H9 (cell line): ENCODE data around the gene PRPH2. TPM values are rescaled to one million over a fixed set of nuclear protein-coding genes. Genes with fewer than 3 reads are reported as not detected.
A peak's percentile ranks its signal among the peaks of the same experiment; 100 is the strongest.

ENCODE experiments used
- DNase-seq: peaks from one replicate; pipeline ENCODE4 v3.0.0-alpha.2; 2017
- H2AFZ ChIP-seq: one replicate; pipeline ENCODE4 v1.6.1; 2013; ENCODE audit warnings: mild to moderate bottlenecking, low read length, control low read depth, moderate library complexity
- H2AK5ac ChIP-seq: 2 replicates; pipeline ENCODE4 v1.6.1; 2013; ENCODE audit warnings: low read length, control low read depth, mixed read lengths; ENCODE audit not compliant: insufficient read length
- H2BK120ac ChIP-seq: one replicate; pipeline ENCODE4 v1.6.1; 2013; ENCODE audit warnings: low read depth, mild to moderate bottlenecking, low read length, control low read depth, inconsistent platforms; ENCODE audit not compliant: poor library complexity, severe bottlenecking
- H2BK12ac ChIP-seq: 2 replicates; pipeline ENCODE4 v1.6.1; 2013; ENCODE audit warnings: low read length, control low read depth, mixed read lengths, low read depth; ENCODE audit not compliant: insufficient read length
- H2BK15ac ChIP-seq: 2 replicates; pipeline ENCODE4 v1.6.1; 2013; ENCODE audit warnings: low read depth, low read length, control low read depth
- H2BK20ac ChIP-seq: one replicate; pipeline ENCODE4 v1.6.1; 2013; ENCODE audit warnings: low read depth, mild to moderate bottlenecking, low read length, control low read depth, inconsistent platforms; ENCODE audit not compliant: poor library complexity, severe bottlenecking
- H2BK5ac ChIP-seq: 2 replicates; pipeline ENCODE4 v1.6.1; 2013; ENCODE audit warnings: low read length, control low read depth, mixed read lengths; ENCODE audit not compliant: insufficient read length
- H3K14ac ChIP-seq: 2 replicates; pipeline ENCODE4 v1.6.1; 2013; ENCODE audit warnings: low read length, control low read depth; ENCODE audit not compliant: insufficient read depth
- H3K18ac ChIP-seq: 2 replicates; pipeline ENCODE4 v1.6.1; 2013; ENCODE audit warnings: low read depth, mild to moderate bottlenecking, mixed read lengths, low read length, control low read depth; ENCODE audit not compliant: insufficient read length
- H3K23ac ChIP-seq: 2 replicates; pipeline ENCODE4 v1.6.1; 2013; ENCODE audit warnings: low read length, control low read depth, mixed read lengths, low read depth; ENCODE audit not compliant: insufficient read length
- H3K23me2 ChIP-seq: 2 replicates; pipeline ENCODE4 v1.6.1; 2013; ENCODE audit warnings: low read depth, mild to moderate bottlenecking, mixed read lengths, low read length, control low read depth; ENCODE audit not compliant: insufficient read length, poor library complexity, severe bottlenecking
- H3K27ac ChIP-seq: 2 replicates; pipeline ENCODE4 v1.5.1; 2013; ENCODE audit warnings: low read length, control low read depth, mixed read lengths, low read depth; ENCODE audit not compliant: insufficient read length
- H3K27me3 ChIP-seq: 2 replicates; pipeline ENCODE4 v1.6.1; 2013; ENCODE audit warnings: low read length, control low read depth, inconsistent platforms; ENCODE audit not compliant: insufficient read depth
- H3K4ac ChIP-seq: 2 replicates; pipeline ENCODE4 v1.6.1; 2013; ENCODE audit warnings: low read depth, mild to moderate bottlenecking, control low read depth, inconsistent platforms, low read length, moderate library complexity
- H3K4me1 ChIP-seq: 2 replicates; pipeline ENCODE4 v1.6.1; 2013; ENCODE audit warnings: low read length, control low read depth, inconsistent platforms; ENCODE audit not compliant: insufficient read depth
- H3K4me2 ChIP-seq: 2 replicates; pipeline ENCODE4 v1.6.1; 2013; ENCODE audit warnings: low read length, control low read depth, mixed read lengths; ENCODE audit not compliant: insufficient read length, insufficient read depth
- H3K56ac ChIP-seq: 2 replicates; pipeline ENCODE4 v1.6.1; 2013; ENCODE audit warnings: low read depth, mild to moderate bottlenecking, mixed read lengths, low read length, control low read depth; ENCODE audit not compliant: insufficient read length
- H3K79me1 ChIP-seq: 2 replicates; pipeline ENCODE4 v1.6.1; 2013; ENCODE audit warnings: low read depth, mild to moderate bottlenecking, moderate library complexity, low read length, control low read depth, inconsistent platforms; ENCODE audit not compliant: insufficient read depth, poor library complexity, severe bottlenecking
- H3K79me2 ChIP-seq: 2 replicates; pipeline ENCODE4 v1.6.1; 2013; ENCODE audit warnings: low read length, control low read depth, inconsistent platforms; ENCODE audit not compliant: insufficient read depth
- H3K9ac ChIP-seq: 2 replicates; pipeline ENCODE4 v1.6.1; 2013; ENCODE audit warnings: low read length, control low read depth, mixed read lengths; ENCODE audit not compliant: insufficient read length; ENCODE audit errors: extremely low read depth
- H3K9me3 ChIP-seq: one replicate; pipeline ENCODE4 v1.6.1; 2013; ENCODE audit warnings: low read depth, low read length, inconsistent platforms; ENCODE audit not compliant: control insufficient read depth
- H3T11ph ChIP-seq: one replicate; pipeline ENCODE4 v1.6.1; 2013; ENCODE audit warnings: mild to moderate bottlenecking, low read length, control low read depth, inconsistent platforms
- H4K20me1 ChIP-seq: one replicate; pipeline ENCODE4 v1.6.1; 2013; ENCODE audit not compliant: control insufficient read depth, insufficient read length, insufficient read depth
- H4K5ac ChIP-seq: 2 replicates; pipeline ENCODE4 v1.6.1; 2013; ENCODE audit warnings: low read depth, mild to moderate bottlenecking, mixed read lengths, low read length, control low read depth; ENCODE audit not compliant: insufficient read length
- H4K8ac ChIP-seq: replicated peaks from 2 replicates; pipeline ENCODE4 v1.6.1; 2013; ENCODE audit warnings: low read length, control low read depth, mixed read lengths, low read depth; ENCODE audit not compliant: insufficient read length
- H4K91ac ChIP-seq: 2 replicates; pipeline ENCODE4 v1.6.1; 2013; ENCODE audit warnings: low read depth, mild to moderate bottlenecking, moderate library complexity, mixed read lengths, low read length, control low read depth; ENCODE audit not compliant: insufficient read length
- H3K27ac Mint-ChIP-seq, 3 experiments: 2 replicates in 2 of 3; 3 replicates in 1 of 3; pipeline ENCODE4 v1.8.0; 2020 to 2021; ENCODE audit warnings: mixed read lengths in 3 of 3, mild to moderate bottlenecking in 1 of 3, moderate library complexity in 1 of 3
- H3K27me3 Mint-ChIP-seq: 2 replicates; pipeline ENCODE4 v1.8.0; 2021; ENCODE audit warnings: low read depth, mild to moderate bottlenecking, moderate library complexity, mixed read lengths
- H3K36me3 Mint-ChIP-seq, 3 experiments: 2 replicates in 2 of 3; 3 replicates in 1 of 3; pipeline ENCODE4 v1.8.0; 2020 to 2021; ENCODE audit warnings: low read depth in 3 of 3, mixed read lengths in 3 of 3; ENCODE audit not compliant: insufficient read depth in 1 of 3
- H3K4me1 Mint-ChIP-seq, 2 experiments: 2 replicates each; pipeline ENCODE4 v1.8.0; 2020; ENCODE audit warnings: mixed read lengths in 2 of 2
- H3K4me3 Mint-ChIP-seq, 2 experiments: 2 replicates in 1 of 2; 3 replicates in 1 of 2; pipeline ENCODE4 v1.8.0; 2020 to 2021; ENCODE audit warnings: mild to moderate bottlenecking in 2 of 2, mixed read lengths in 2 of 2, moderate library complexity in 1 of 2
- H3K9me3 Mint-ChIP-seq, 2 experiments: 2 replicates in 1 of 2; 3 replicates in 1 of 2; pipeline ENCODE4 v1.8.0; 2020; ENCODE audit warnings: mild to moderate bottlenecking in 2 of 2, mixed read lengths in 2 of 2, moderate library complexity in 1 of 2
- WGBS: extraction: QIAGEN DNeasy Blood & Tissue Kit; methylation state at CpG from one replicate; pipeline ENCODE4 v1.1.7; 2013; ENCODE audit warnings: missing lambda C conversion rate, low lambda C conversion rate, mixed read lengths; ENCODE audit not compliant: insufficient read length; ENCODE audit errors: extremely low coverage; 5-methylcytosine and 5-hydroxymethylcytosine counted together
- total RNA-seq: library from RNA; stranded (reverse); gene quantifications from 2 replicates; pipeline ENCODE4 v1.2.1, GENCODE V29; 2021
- TF ChIP-seq, protein P1 (sequence below): fragments of 200-600 bp; sonication (generic); conservative IDR thresholded peaks from 3 replicates; pipeline ENCODE4 v1.8.0; 2021; ENCODE audit warnings: antibody characterized with exemption, mild to moderate bottlenecking

PRPH2 gene
- total RNA-seq, 1 experiment from 2014 or later, result 0.31 TPM

DNA sequence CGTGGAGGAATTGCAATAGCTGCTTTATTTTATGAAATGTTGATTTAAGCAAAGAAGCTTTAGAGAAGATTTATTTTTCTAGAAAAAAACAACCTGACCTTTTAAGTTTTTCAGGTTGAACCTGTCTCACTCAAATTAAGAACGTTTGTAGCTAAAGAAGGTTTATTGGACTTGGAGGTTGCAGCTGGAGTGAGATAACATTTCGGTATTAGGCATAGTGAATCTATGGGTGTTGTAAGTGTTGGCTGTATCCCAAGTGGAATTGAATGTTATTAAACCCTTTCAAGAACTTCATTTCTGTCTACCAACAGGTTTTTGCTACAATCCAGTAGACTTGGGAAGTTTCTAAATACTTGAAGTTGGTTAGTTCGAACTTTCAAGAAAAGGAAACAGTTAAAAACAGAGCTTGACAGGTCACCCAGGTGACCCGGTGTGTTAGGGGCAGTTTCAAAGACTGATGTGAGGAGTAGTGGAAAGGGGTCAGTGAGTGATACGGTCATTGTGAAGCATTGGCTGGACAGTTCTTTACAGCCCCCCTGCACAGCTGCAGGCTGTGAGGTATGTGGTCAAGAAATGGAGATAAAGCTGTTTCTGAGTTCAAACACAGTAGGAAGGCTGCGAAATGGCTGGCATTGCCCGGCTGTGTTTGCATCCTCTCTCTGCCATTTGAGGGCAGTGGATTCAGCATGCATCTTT is 26.0 kb upstream of the PRPH2 start:
- H2BK120ac ChIP-seq, result no peak overlapping the region
- H3K56ac ChIP-seq, result no peak overlapping the region
- no peak overlapping the region for H4K5ac ChIP-seq
- H3K9ac ChIP-seq, result no peak overlapping the region
- Mint-ChIP-seq H3K4me3 (peak overlapping the region; percentile 98 to 100), H3K36me3 (peaks cover 4 to 7% (median 7%) of the 10 kb centered on the region in 3 experiments), H3K4me1 (peaks cover 12 to 24% of the 10 kb centered on the region in 2 experiments), H3K27me3 (no peaks in the 10 kb centered on the region), H3K9me3 (no peaks in the 10 kb centered on the region), H3K27ac (no peak overlapping the region)
- peaks cover 8% of the 10 kb centered on the region for H3K79me1 ChIP-seq
- H2BK5ac ChIP-seq, result no peak overlapping the region
- H2BK15ac ChIP-seq, result no peak overlapping the region
- no peak overlapping the region for H3K14ac ChIP-seq
- no peak overlapping the region for H2AK5ac ChIP-seq
- H3K27me3 ChIP-seq, result no peaks in the 10 kb centered on the region
- no peak overlapping the region for H3K18ac ChIP-seq
- no CpG with 5 or more reads among the region's 8 CpGs for WGBS
- DNase-seq, result no peak
- peaks cover 23% of the 10 kb centered on the region for H3K23me2 ChIP-seq
- H3K23ac ChIP-seq, result no peak overlapping the region
- H3K79me2 ChIP-seq, result peaks cover 6% of the 10 kb centered on the region; the same call in 1 of the 2 replicates
- no peak overlapping the region for H3K27ac ChIP-seq
- H4K8ac ChIP-seq, result no peak overlapping the region
- no peak overlapping the region for H2BK12ac ChIP-seq
- no peak overlapping the region for H2AFZ ChIP-seq
- TF ChIP-seq, protein P1, sequence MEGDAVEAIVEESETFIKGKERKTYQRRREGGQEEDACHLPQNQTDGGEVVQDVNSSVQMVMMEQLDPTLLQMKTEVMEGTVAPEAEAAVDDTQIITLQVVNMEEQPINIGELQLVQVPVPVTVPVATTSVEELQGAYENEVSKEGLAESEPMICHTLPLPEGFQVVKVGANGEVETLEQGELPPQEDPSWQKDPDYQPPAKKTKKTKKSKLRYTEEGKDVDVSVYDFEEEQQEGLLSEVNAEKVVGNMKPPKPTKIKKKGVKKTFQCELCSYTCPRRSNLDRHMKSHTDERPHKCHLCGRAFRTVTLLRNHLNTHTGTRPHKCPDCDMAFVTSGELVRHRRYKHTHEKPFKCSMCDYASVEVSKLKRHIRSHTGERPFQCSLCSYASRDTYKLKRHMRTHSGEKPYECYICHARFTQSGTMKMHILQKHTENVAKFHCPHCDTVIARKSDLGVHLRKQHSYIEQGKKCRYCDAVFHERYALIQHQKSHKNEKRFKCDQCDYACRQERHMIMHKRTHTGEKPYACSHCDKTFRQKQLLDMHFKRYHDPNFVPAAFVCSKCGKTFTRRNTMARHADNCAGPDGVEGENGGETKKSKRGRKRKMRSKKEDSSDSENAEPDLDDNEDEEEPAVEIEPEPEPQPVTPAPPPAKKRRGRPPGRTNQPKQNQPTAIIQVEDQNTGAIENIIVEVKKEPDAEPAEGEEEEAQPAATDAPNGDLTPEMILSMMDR, result no peak
- H3T11ph ChIP-seq, result no peak overlapping the region
- no peak overlapping the region for H4K91ac ChIP-seq
- no peak overlapping the region for H2BK20ac ChIP-seq
- no peaks in the 10 kb centered on the region for H3K9me3 ChIP-seq
- no peaks in the 10 kb centered on the region for H3K4me1 ChIP-seq
- H3K4me2 ChIP-seq, result no peak overlapping the region
- H4K20me1 ChIP-seq, result no peaks in the 10 kb centered on the region
- no peak overlapping the region for H3K4ac ChIP-seq
